HCEC 1CT (cell line): ENCODE data around the gene MAU2.

ENCODE experiments used
- DNase-seq: peaks from one replicate; pipeline ENCODE4 v3.0.0-alpha.2; 2017

The MAU2 gene, protein sequence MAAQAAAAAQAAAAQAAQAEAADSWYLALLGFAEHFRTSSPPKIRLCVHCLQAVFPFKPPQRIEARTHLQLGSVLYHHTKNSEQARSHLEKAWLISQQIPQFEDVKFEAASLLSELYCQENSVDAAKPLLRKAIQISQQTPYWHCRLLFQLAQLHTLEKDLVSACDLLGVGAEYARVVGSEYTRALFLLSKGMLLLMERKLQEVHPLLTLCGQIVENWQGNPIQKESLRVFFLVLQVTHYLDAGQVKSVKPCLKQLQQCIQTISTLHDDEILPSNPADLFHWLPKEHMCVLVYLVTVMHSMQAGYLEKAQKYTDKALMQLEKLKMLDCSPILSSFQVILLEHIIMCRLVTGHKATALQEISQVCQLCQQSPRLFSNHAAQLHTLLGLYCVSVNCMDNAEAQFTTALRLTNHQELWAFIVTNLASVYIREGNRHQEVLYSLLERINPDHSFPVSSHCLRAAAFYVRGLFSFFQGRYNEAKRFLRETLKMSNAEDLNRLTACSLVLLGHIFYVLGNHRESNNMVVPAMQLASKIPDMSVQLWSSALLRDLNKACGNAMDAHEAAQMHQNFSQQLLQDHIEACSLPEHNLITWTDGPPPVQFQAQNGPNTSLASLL

DNA sequence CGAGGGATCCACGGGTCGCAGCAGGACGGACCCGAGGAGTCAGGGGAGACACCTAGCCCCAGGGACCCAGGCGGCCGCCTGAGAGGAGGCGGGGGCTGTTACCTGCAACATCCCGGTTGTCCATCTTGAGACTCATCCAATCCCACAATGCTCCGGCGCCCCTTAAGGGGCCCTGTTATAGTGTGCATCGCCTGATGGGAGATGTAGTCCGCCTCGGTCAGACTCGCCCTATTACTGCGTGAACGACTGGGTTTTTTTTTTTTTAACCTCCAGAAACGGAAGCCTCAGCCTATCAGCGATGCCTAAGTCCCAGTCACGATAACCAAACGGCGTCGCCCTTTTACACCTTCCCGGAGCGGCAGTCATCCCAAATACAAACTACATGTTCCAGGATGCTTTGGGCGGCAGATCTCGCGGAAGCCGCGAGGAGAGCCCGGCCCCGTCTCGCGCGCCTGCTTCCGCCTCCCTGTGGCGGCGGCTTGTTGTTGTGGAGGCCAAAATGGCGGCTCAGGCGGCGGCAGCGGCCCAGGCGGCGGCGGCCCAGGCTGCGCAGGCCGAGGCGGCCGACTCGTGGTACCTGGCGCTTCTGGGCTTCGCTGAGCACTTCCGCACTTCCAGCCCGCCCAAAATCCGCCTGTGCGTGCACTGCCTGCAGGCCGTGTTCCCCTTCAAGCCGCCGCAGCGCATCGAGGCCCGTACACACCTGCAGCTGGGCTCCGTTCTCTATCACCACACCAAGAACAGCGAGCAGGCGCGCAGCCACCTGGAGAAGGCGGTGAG, at the start of gene MAU2, which contains the start of gene SUGP1:
Gene MAU2 (plus strand): TSS at position 469 of the 780 bp plus-strand sequence. CDS start 31 bp downstream, at position 500.
Gene SUGP1 (minus strand): TSS at position 149 of the 780 bp plus-strand sequence. CDS start 13 bp downstream, at position 136.
- peak; percentile 89 for DNase-seq

GRCh38 chr19:19271828-19272599, 48.6 kb upstream of the MAU2 start:
- no peak for DNase-seq

DNA sequence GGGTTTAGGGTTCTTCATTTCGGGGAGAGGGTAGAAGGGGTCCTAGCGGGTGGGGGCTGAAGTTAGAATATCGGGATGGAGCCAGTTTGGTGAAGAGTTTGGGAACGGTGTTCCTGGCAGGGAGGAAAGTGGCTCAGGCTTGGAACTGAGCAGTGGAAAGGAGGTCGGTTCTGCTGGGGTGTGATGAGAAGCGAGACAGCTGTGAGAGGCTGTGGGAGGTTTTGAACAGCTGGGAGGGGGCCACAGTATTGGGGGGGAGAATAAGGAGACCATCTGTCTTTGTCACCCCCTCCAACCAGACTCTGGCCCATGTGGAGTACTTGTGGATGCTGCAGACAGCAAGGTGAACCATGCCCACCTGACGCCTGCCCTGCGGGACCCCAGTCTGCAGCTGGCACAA, 46.5 kb upstream of the MAU2 start:
- DNase-seq = no peak

- no peak for DNase-seq
These were observed 45.7 kb upstream of the MAU2 start for GRCh38 chr19:19274716-19275565.

GRCh38 chr19:19276386-19276785, 44.2 kb upstream of the MAU2 start:
- DNase-seq = peak; percentile 68

GRCh38 chr19:19276851-19277250, 43.8 kb upstream of the MAU2 start:
- DNase-seq = no peak

GRCh38 chr19:19278315-19278714, 42.3 kb upstream of the MAU2 start:
- no peak for DNase-seq

- DNase-seq = no peak
These were observed 41.5 kb upstream of the MAU2 start for GRCh38 chr19:19279062-19279612.

DNA sequence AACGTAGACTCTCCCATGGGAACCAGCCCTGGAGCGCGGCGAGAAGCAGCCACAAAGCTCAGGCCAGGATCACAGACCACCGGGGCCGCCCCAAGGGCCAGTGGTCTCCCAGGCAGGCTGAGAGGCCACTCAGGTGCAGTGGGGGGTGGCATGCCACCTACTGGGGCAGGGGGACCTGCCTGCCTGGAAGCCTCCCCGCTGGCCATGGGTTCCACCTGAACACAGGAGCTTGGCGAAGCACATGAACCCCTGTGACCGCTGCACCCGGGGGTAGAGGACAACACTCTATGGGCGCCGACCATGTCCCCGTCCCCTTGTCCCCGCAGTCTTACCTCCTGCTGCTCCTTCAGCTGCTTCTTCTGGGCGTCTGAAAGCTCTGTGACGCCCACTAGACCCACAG, 40.8 kb upstream of the MAU2 start:
- no peak for DNase-seq

GRCh38 chr19:19280561-19280960, 40.1 kb upstream of the MAU2 start:
- DNase-seq = no peak

DNA sequence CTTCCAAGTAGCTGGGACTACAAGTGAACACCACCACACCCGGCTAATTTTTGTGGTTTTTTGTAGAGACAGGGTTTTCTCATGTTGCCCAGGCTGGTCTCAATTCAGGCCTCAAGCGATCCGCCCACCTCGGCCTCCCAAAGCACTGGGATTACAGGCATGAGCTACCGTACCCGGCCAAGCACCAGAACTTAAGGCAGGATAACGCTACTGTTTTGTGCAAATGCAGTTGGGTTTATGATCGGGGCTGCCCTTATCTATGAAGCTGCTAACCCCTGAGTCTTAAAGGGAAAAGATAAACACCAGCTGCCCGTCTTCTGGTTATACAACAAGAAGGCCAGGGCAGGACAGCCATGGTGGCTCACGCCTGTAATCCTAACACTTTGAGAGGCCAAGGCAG, 34.9 kb upstream of the MAU2 start:
- DNase-seq = no peak

DNA sequence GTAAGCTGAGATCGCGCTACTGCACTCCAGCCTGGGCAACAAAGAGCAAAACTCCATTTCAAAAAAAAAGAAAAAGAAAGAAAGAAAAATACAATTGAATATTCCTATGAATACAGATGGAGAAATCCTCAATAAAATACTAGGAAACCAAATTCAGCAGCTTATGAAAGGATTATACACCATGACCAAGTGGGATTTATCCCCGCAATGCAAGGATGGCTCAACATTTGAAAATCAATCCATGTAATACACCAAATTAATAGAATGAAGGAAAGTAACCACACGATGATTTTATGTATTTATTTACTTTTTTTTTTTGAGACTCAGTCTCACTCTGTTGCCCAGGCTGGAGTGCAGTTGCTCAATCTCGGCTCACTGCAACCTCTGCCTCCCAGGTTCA, 28.0 kb upstream of the MAU2 start:
- no peak for DNase-seq

DNA sequence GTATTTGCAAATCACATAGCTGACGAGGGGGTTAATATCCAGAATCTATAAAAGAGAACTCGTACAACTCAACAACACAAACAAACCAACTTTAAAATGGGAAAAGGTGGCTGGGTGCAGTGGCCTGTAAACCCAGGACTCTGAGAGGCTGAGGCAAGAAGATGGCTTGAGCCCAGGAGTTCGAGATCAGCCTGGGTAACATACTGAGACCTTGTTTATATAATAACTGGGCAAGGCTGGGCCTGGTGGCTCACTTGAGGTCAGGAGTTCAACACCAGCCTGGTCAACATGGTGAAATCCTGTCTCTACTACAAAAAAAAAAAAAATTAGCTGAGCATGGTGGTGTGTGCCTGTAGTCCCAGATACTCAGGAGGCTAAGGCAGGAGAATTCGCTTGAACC, 25.7 kb upstream of the MAU2 start:
- no peak for DNase-seq

DNA sequence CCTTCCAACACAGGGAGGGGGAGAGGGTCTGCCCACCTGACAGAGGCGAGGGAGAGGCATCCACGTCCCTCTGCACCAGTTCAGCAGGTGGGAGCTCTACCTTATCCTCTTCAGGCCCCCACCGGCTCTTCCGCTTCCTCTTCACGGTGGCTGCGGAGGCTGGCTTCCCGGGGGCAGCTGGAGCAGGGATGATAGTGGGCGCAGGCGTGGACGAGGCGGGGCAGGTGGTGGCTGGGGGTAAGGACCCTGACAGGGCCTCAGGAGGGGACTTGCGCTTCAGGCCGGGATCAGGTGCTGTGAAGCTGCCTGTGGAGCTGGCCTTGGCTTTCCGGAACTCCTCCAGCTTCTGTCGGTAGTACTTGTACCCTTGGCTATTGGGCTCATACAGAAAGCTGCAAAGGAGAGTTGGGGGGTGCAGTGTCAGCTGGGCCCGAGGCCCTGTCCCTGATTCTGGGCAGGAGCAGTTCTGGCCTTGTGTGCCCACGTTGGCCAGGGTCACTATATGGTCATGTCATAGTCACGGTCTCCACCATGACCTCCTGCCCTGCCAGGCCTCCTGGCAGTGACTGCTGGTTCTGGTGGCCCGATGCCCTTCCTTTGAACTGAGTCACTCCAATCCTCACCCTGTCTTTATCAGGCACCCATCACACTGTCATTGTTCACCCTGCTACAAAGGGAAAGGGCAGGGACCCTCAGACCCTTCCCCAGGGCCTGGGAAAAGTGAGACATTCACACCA, 23.5 kb upstream of the MAU2 start:
- DNase-seq = no peak

- no peak for DNase-seq
These were observed 22.9 kb upstream of the MAU2 start for GRCh38 chr19:19297759-19298158.

DNA sequence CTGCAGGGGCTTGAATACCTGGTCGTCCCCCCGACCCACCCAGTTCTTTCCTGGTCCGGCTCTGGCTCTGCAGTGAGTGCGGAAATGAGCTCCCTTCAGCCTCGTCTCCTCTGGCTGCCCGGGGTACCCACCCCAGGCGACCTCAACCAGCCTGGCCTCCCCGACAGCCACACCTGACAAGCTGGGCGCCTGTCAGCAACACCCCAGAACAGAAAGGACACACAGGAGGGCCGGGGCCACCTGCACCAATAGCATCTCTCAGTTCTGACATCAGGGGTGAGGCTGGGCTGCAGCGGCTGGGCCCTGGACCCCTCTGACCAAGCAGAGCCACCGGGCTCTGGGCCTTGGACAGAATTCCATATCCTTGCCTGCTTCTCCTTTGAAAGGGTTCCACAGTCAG, 20.0 kb upstream of the MAU2 start:
- no peak for DNase-seq

- no peak for DNase-seq
These were observed 17.2 kb upstream of the MAU2 start for GRCh38 chr19:19303411-19303810.

DNA sequence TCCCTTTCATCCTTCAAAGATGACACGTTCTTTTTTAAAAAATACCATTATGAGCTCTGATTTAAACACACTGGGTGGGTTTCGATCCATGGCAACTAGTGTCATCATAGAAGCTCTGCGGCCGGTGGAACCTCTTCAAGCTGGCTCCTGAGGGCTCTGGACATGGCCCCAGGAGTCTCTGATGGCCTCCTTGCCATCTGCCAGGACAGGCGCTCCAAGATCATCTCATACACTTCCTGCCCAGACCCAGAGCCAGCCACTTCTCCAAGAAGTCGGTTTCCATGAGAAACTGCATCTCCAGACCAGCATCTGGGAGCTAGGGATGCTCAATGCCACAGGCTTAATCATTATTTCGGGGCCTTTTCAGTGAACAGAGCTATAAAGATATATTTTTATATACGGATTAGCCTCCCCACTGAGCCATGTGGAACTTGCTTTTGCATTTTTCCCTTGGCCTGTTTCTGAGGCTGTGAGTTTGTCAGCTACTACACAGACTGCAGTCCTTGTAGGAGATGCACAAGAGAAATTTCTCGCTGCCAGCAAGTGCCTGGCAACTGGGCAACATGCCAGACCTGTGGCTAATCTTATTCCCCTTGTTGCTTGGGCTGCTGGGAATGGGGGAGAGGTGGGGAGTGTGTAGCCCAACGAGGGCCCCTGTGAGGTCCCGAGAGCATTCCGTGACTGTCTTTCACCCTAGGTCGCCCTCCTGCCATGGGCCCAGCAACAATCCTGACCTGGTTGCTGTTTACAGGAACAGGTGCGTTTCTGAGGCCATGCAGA, 16.3 kb upstream of the MAU2 start:
- DNase-seq = no peak

GRCh38 chr19:19305066-19305465, 15.6 kb upstream of the MAU2 start:
- no peak for DNase-seq

DNA sequence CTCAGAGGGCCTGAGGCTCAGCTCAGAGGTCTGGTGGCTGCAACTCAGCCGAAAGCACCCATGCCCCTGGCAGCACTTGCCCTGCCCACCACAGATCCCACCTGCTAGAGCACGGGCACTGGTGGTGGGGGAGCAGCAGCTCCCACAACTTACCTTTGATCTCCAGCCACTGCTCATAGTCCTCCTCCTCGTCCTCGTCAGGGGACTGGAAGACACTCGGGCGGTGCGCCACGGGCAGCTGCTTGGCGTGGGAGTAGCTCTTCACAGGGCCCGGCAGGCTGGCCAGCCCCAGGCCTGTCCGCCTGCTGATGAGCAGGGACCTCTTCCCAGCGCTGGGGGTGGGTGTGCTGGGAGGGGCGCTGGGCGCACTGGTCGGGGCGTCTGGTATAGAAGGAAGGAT, 14.9 kb upstream of the MAU2 start:
- no peak for DNase-seq
